HG03342 (cell line): ENCODE measurements around the gene GSX2.
"Not testable (repeated sequence)": the region's sequence is repeated elsewhere in the genome, so short reads cannot be mapped to it uniquely, and the experiment has no call there.

Source experiments
- ATAC-seq: cut with Tn5 transposase; IDR thresholded peaks from one replicate; pipeline ENCODE4 v1.9.1; 2021; ENCODE audit warnings: mild to moderate bottlenecking, moderate library complexity; ENCODE audit not compliant: unreplicated experiment

GSX2 gene

DNA sequence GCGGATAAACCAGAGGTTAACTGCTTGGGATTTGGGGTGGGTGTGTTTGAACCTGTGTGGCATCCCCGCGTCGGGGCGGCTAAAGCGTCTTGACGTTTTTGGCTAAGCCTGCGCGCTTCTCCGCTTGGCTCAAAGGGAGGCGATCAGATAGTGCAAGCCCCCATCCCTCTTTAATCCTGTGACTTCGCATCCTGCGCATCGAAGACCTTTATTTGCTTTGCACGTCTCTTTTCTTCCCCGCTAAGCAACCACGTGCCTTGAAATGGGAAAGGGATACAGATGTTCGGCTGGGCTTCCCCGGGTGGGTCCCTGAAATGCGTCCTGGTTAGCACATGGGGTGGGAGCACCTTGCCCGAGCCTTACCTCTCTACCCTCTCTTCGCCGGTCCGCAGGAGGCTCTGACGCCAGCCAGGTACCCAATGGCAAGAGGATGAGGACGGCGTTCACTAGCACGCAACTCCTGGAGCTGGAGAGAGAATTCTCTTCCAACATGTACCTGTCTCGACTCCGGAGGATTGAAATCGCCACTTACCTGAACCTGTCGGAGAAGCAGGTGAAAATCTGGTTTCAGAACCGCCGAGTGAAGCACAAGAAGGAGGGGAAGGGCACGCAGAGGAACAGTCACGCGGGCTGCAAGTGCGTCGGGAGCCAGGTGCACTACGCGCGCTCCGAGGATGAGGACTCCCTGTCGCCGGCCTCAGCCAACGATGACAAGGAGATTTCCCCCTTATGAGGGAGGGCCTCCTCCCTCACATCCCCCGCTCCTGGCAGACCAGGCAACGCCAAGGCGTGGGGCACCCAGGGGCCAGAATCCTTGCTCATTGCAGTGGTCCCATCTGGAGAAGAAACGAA lies 1.5 kb downstream of the GSX2 start:
- no peak for ATAC-seq

DNA sequence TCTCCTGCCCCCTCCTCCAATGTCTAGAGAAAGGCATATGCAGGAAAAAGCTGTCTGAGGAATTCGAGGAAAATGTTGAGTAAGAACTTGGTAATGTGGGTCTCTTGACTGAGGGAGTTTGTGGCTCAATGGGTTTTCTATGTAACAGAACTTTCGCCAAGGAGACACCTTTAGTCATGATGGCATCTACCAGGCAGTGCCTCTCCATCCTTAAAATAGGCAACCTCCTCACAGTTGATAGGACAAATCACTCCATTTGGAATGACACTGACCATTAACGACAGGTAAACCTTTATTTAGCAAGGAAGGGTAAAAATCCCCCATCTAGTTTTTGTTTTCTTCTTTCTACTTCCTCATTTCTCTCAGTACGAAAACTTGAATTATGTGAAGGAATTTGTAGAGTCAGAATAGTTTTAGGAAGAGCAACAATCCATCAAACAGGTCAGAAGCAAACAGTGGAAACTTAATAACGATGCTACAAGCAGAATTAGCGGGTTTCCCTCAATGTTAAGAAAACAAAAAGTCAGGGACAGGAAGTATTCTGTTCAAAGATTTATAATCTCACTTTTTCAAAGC lies 2.7 kb downstream of the GSX2 start:
- ATAC-seq = no peak

DNA sequence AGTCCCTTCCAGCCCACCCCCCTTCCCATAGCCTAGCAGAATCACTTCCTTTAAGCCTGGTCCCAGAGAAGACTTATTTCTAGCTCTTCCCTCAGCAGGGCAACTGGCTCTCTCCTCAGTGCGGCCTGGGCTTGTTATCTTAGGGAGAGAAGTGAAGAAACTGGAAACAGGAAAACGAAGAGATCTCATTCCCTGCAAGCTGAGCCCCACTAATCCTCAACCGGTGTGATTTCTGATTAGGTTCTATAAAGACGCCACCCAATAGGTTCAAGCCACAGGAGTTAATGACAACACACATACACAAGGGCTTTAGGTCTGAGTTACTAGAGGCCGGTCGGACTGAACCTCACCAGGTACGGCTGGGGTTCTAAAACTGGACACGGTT lies 3.2 kb downstream of the GSX2 start:
- no peak for ATAC-seq

DNA sequence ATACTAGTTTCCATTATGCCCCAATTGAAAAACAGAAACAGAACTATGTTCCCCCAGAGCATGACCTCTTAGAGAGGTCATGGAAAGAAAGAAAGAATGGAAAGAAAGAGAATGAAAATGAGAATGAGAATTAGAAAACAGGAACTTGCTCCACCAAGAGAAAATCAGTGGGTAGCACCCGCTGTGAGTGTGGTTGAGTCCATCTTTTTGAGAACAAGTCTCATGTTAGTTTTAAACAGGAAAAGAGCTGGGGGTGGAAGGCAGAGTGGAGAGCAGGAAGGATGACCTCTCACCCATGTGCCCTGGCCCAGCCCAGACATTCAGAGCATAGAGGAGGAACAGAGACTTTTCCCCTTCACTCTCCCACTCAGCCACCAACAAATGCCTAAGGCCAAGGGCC lies 4.9 kb downstream of the GSX2 start:
- ATAC-seq = no peak

DNA sequence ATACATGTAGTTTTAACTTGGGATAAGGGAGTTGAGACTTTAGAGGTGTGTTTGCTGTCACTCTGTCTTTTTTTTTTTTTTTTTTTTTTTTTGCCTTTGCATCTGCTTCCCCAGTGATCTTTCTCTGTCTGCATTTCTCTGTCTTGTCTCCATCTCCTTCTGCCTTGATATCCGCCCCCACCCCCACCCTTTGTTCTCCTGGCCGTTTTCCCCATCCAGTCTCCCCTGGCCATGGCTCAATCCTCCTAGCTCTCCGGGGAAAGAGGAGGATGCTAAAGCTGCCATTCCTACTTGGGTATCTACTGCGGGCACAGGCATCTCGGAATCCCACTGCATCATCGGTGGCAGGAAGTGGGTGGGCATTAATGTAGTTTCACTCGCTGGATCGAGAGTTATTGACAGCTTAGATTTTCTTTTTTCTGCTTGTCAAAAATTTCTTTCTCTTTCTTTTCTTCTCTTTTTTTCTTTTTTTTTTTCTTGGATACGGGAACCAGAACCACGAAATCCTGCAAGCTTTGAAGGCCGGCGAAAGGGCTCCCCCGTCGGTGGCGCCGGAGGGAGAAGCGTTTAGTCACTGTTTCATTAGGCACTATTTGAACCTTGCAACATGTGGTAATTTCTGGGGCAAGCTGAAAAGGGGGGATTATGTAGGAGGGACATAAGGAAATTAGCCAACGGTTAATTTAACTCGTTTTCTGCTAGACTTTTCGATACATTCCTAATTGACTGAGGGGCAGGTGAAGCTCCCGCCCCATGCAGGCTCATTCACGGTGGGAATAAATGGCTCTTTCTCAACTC lies 8.2 kb downstream of the GSX2 start:
- no peak for ATAC-seq

DNA sequence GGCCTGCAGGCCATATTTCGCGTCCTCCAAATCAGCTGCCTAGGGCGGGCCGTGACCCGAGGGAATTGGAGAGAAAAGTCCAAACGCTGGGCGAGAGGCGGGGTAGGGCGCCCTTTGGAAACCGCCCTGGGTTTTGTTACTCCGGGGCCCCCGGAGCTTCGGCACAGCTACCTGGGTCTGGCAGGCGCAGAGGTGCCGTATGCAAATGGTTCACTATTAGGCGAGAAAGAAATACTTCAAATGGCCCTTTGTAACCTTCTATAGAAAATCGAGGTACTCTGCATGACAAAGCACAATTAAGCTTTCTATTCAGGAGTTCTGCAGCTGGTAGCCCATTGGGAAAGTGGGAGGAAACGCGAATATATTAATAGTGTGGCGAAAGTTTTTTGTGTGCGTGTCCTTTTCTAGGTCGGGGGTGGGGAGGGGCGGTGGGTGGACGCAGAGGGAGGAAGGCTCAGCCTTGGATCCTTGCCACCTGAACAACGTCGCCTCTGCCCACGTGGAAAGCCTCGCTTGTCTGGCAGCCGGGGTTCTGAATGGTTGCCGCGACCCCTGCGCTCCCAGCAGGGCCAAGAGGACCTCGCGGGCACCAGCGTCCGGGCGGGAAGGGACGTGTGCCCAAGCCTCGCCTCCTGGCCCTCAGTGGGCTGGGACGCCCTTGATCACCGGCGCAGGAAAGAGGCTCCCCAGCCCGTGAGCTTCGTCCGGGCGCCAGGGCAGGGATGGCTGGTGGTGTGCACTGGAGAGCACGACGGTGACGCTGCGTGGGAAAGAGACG lies 9.5 kb downstream of the GSX2 start:
- ATAC-seq = no peak

DNA sequence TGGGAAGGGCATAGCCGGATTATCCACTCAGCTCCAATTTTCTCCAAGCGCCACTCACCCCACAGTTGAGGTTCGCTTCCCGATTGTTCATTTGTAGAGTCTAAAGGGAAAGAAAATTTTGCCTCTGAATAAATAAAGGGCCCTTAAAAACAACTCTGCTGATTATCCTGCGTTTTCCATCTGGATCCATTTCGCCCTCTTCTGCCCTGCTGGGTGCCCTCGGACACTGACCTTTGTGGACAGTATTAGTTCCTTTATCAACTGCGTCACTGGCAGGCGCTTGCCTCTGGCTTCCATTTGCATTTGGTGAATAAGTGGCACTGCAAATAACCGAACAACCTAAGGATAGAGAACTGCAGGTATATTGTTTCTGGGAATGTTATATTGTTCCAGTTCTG lies 10.1 kb downstream of the GSX2 start:
- no peak for ATAC-seq

DNA sequence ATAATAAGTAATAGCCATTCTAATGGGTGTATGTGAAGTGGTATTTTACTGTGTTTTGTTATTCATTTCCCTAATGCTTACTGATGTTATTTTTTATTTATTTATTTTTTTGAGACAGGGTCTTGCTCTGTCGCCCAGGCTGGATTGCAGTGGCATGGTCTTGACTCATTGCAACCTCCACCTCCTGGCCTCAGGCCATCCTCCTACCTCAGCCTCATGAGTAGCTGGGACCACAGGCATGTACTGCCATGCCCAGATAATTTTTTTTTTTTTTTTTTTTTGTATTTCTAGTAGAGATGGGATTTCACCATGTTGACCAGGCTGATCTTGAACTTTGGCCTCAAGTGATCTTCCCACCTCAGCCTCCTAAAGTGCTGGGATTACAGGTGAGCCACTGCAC lies 13.2 kb downstream of the GSX2 start:
- ATAC-seq = not testable (repeated sequence)

DNA sequence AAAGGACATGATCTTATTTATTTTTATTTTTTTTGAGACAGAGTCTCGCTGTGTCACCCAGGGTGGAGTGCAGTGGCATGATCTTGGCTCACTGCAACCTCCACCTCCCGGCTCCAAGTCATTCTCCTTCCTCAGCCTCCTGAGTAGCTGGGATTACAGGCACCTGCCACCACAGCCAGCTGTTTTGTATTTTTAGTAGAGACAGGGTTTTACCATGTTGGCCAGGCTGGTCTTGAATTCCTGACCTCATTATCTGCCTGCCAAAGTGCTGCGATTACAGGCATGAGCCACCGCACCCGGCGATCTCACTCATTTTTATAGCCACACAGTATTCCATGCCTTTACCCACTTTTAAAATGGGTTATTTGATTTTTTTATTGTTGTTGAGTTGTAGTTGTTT lies 16.3 kb downstream of the GSX2 start:
- ATAC-seq = not testable (repeated sequence)

DNA sequence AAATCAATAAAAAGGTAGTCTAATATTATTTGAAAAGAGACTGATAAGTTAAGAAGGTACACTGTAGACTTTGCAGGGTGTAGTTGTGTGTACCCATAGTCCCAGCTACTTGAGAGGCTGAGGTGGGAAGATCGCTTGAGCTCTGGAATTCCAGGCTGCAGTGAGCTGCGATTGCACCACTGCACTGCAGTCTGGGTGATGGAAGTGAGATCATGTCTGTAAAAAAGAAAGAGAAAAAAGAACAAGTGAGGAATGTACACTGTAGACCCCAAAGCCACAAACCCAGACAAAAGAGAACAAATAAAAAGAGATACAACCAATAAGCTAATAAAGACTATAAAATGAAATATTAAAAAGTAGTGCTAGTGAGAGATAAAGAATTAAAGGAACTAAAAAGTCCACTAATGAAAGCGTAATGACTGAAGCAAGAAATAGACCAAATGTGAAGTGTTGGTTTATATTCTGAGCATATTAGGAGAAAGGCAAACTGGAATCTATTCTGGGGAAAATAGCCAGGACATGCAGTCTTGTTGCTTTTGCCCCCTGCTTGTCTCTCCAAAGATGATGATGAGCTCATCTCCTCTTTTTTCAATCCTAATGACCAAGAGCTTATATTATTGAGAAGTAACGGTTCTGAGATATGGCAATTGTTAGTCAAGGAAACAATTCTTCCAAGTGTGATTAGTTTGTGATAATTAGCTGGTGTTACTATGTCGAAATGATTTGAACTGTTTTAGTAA lies 19.1 kb downstream of the GSX2 start:
- no peak for ATAC-seq

DNA sequence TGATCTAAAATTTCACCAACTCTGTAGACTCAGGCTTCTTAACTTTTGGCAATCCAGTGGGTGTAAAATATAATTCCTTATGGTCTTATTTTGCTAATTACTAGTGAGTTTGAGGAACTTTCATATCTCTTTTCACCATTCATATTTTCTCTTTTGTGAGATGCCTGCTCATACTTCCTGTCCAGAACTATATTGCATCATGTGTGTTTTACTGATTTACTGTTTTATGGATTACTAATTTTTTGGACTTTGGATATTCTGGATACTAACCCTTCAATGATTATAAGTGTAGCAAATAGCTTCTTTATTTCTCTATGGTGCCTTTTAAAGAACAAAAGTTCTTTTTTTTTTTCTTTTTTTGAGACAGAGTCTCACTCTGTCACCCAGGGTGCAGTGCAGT lies 20.6 kb downstream of the GSX2 start:
- ATAC-seq = no peak

DNA sequence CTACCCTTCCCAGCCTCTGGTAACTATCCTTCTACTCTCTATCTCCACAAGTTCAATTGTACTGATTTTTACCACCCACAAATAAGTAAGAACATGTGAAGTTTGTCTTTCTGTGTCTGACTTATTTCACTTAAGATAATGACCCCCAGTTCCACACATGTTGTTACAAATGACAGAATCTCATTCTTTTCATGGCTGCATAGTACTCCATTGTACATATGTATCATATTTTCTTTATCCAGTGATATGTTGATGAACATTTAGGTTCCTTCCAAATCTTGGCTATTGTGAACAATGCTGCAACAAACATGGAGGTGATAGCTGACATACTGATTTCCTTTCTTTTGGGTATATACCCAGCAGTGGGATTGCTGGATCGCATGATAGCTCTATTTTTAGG lies 27.7 kb downstream of the GSX2 start:
- no peak for ATAC-seq

DNA sequence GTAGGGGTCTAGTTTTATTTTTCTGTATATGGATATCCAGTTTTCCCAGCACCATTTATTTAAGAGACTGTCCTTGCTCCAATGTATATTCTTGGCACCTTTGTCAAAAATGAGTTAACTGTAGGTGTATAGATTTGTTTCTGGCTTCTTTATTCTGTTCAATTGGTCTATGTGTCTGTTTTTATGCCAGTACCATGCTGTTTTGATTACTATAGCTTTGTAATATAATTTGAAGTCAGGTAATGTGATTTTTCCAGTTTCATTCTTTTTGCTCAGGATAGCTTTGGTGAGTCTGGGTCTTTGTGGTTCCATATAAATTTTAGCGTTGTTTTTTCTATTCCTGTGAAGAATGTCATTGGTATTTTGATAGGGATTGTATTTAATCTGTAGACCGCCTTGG lies 28.7 kb downstream of the GSX2 start:
- not testable (repeated sequence) for ATAC-seq

DNA sequence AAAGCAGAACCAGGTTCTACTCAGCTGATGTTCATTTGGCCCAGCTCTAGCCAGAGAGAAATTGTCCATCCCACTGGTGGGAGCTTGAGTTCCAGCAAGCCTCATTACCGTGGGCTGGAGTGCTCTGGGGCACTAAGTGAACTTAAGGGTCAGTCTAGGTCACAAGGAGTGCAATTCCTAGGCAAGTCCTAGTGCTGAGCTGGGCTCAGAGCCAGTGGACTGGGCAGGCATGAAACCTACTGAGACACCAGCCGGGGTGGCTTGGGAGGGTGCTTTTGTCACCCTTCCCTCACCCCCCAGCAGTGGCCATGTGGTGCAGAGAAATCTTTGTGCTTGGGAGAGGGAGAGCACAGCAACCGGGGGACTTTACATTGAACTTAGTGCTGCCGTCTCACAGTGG lies 39.4 kb downstream of the GSX2 start:
- no peak for ATAC-seq

DNA sequence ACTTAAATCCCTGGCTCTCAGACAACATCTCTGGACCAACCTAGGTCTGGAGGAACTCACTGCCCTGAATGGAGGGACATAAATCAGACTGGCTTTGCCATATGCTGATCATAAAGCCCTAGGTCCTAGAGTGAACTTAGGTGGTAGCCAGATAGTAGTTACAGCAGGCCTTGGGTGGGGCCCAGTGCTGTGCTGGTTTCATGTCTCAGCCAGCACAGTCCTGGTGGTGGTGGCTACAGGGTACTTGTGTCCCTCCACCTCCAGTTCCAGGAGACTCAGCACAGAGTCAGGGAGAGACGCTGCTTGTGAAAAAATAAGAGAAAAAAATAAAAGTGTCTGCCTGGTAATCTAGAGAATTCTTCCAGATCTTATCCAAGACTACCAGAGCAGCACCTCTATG lies 40.3 kb downstream of the GSX2 start:
- ATAC-seq = no peak

DNA sequence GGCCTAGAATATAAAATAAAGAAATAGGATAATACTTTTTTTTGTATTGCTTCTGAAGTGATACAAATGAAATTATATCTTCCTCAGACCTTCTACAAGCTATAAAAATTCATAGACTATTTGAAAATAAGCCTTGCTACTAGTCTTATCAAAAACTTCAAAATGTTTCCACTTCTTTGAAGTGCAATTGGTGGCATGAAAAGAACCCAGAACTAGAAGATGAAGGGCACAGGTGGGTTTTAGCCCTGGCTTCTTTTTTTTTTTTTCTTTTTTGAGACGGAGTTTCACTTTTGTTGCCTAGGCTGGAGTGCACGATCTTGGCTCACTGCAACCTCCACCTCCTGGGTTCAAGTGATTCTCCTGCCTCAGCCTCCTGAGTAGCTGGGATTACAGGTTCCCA lies 44.2 kb downstream of the GSX2 start:
- ATAC-seq = no peak

DNA sequence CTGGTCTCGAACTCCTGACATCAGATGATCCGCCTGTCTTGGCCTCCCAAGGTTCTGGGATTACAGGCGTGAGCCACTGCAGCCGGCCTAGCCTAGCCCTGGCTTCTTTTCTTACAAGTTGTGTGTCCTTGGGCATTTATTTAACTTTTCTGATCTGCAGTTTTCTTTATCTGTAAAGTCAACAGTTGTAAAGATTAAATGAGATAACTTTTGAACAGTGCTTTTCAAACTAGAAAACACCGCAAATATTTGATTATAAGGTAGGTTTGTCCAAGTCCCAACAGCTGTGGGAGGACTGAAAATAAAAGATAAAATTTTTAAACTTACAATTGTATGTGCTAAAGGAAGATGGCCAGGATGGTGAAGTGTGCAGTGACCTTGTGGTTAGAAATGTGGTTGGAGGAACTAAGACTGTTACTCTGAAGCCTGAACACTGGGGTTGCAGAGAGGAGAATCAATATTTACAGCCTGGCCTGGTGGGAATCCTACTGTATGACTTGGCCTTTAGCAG lies 44.8 kb downstream of the GSX2 start:
- no peak for ATAC-seq

DNA sequence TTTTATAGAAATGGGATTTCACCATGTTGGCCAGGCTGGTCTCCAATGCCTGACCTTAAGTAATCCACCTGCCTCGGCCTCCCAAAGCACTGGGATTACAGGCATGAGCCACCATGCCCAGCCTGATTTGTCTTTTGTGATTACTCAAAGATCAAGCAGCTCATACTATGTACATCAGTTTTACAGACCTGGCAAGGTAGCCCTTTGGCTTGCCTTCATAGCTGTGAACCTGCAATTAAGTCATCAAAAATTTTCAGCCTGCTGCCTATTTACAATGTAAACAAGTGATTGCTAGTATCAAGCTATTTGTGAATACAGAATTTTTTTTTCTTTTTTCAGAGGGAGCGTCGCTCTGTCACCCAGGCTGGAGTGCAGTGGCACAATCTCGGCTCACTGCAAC lies 46.2 kb downstream of the GSX2 start:
- ATAC-seq = no peak

DNA sequence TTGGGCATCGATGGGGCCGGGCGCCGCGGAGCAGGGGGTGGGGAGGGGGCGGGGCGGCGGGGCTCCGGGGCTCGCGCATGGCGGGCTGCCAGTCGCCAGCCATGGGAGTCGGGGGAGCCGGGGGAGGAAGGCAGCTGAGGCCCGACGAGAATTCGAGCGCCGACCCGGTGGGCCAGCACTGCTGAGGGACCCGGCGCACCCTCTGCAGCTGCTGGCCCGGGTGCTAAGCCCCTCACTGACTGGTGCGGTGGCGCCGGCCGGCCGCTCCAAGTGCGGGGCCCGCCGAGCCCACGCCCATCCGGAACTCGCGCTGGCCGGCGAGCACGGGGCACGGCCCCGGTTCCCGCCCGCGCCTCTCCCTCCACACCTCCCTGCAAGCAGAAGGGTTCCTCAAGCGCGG lies 49.4 kb downstream of the GSX2 start:
- ATAC-seq = no peak
